Endothelial cell of umbilical vein (primary cell): ENCODE measurements around the gene MINAR2. TPM values are rescaled to one million over a fixed set of nuclear protein-coding genes. Genes with fewer than 3 reads are reported as not detected.

Experiments
- BruUV-seq: library from RNA; stranded (reverse); fragments of 400-500 nt; replicated peaks from 2 replicates; lab custom pipeline; 2021; lab: Mats Ljungman, UMichigan
- CTCF ChIA-PET: fragments of 300-600, 350-600 bp; sonication (Branson Sonifier 250); formaldehyde crosslinking; loops from one replicate; lab custom pipeline; 2021; ENCODE audit warnings: antibody characterized with exemption, inconsistent platforms; lab: Charles Lee
- POLR2A ChIA-PET: fragments of 300-600, 350-600 bp; sonication (Branson Sonifier 250); formaldehyde crosslinking; loops from one replicate; lab custom pipeline; 2021; ENCODE audit warnings: antibody characterized with exemption, inconsistent platforms; lab: Charles Lee
- DNase-seq: peaks from one replicate; pipeline ENCODE4 v3.0.0-alpha.2; 2011; ENCODE audit warnings: low read depth, low spot score
- FAIRE-seq: peaks from 2 replicates; lab custom pipeline; 2011; peaks lifted over from hg19 to GRCh38; lab: Jason Lieb, UNC
- H2AFZ ChIP-seq: 2 replicates; pipeline ENCODE4 v1.6.0; 2012; ENCODE audit warnings: low read depth, low read length, control low read depth, inconsistent platforms
- H3K27ac ChIP-seq: 2 replicates; pipeline ENCODE4 v1.5.1; 2011; ENCODE audit warnings: low read depth, mild to moderate bottlenecking, control low read depth, low read length, moderate library complexity; ENCODE audit not compliant: insufficient read depth
- H3K27me3 ChIP-seq, 2 experiments: 2 replicates each; pipeline versions ENCODE4 v1.6.0 to v1.6.1; 2011; ENCODE audit warnings: low read length in 2 of 2, mixed read lengths in 1 of 2; ENCODE audit not compliant: control insufficient read depth in 2 of 2, insufficient read depth in 2 of 2
- H3K36me3 ChIP-seq, 2 experiments: 2 replicates in 1 of 2; 3 replicates in 1 of 2; pipeline ENCODE4 v1.5.1; 2011; ENCODE audit warnings: low read length in 2 of 2, mild to moderate bottlenecking in 1 of 2, moderate library complexity in 1 of 2; ENCODE audit not compliant: control insufficient read depth in 2 of 2, insufficient read depth in 2 of 2; ENCODE audit errors: extremely low read depth in 1 of 2
- H3K4me1 ChIP-seq: 3 replicates; pipeline ENCODE4 v1.5.1; 2011; ENCODE audit warnings: mild to moderate bottlenecking, low read length; ENCODE audit not compliant: control insufficient read depth, insufficient read depth; ENCODE audit errors: extremely low read depth
- H3K4me2 ChIP-seq: 2 replicates; pipeline ENCODE4 v1.6.1; 2011; ENCODE audit warnings: low read length, control low read depth, mixed read lengths; ENCODE audit not compliant: insufficient read depth
- H3K4me3 ChIP-seq, 3 experiments: fragments of 200-600 bp in 1 of 3; sonication (generic), shearing (Covaris generic) in 1 of 3; replicated peaks in 1 of 3; 2 replicates each; pipeline ENCODE4 v1.5.1; 2011 to 2016; ENCODE audit warnings: control low read depth in 3 of 3, low read length in 3 of 3, mild to moderate bottlenecking in 2 of 3, inconsistent platforms in 1 of 3, low read depth in 1 of 3, moderate library complexity in 1 of 3; ENCODE audit not compliant: insufficient read depth in 1 of 3
- H3K79me2 ChIP-seq: 2 replicates; pipeline ENCODE4 v1.6.0; 2012; ENCODE audit warnings: low read length, inconsistent platforms; ENCODE audit not compliant: control insufficient read depth, insufficient read depth
- H3K9ac ChIP-seq: replicated peaks from 2 replicates; pipeline ENCODE3; 2011; ENCODE audit warnings: low read length, control low read depth; ENCODE audit not compliant: insufficient read depth; ENCODE audit errors: extremely low read depth
- H3K9me1 ChIP-seq: replicated peaks from 3 replicates; pipeline ENCODE4 v1.6.0; 2011; ENCODE audit warnings: mild to moderate bottlenecking, low read length; ENCODE audit not compliant: control insufficient read depth, insufficient read depth; ENCODE audit errors: extremely low read depth
- H3K9me3 ChIP-seq: replicated peaks from 2 replicates; pipeline ENCODE4 v1.5.1; 2012; ENCODE audit warnings: low read length, inconsistent platforms; ENCODE audit not compliant: control insufficient read depth, insufficient read depth
- H4K20me1 ChIP-seq: replicated peaks from 2 replicates; pipeline ENCODE3; 2011; ENCODE audit warnings: mild to moderate bottlenecking, low read length; ENCODE audit not compliant: control insufficient read depth, insufficient read depth; ENCODE audit errors: extremely low read depth
- EZH2 ChIP-seq: IDR thresholded peaks from 2 replicates; pipeline ENCODE4 v1.6.1; 2012; ENCODE audit warnings: borderline replicate concordance, low read depth, mild to moderate bottlenecking, moderate library complexity, low read length, inconsistent platforms; ENCODE audit not compliant: severe bottlenecking
- FOS ChIP-seq: IDR thresholded peaks from 2 replicates; pipeline ENCODE4 v1.6.1; 2011; ENCODE audit warnings: mild to moderate bottlenecking, low read length, moderate library complexity, borderline replicate concordance; ENCODE audit not compliant: insufficient read depth
- GATA2 ChIP-seq: IDR thresholded peaks from 2 replicates; pipeline ENCODE4 v1.7.0; 2011; ENCODE audit warnings: low read depth, mild to moderate bottlenecking, moderate library complexity, mixed read lengths, low read length; ENCODE audit not compliant: insufficient read length, insufficient read depth
- JUN ChIP-seq: IDR thresholded peaks from 2 replicates; pipeline ENCODE4 v1.6.1; 2011; ENCODE audit warnings: borderline replicate concordance, low read depth; ENCODE audit not compliant: insufficient read length, insufficient read depth
- MYC ChIP-seq: IDR thresholded peaks from one replicate; pipeline ENCODE4 v1.6.1; 2011; ENCODE audit warnings: mild to moderate bottlenecking, low read depth, low read length
- POLR2A ChIP-seq: IDR thresholded peaks from 2 replicates; pipeline ENCODE4 v1.6.1; 2012; ENCODE audit warnings: low read depth, mild to moderate bottlenecking, control low read depth, low read length
- POLR2AphosphoS5 ChIP-seq: IDR thresholded peaks from 2 replicates; pipeline ENCODE4 v1.6.1; 2012; ENCODE audit warnings: low read depth, mild to moderate bottlenecking, control low read depth, low read length, moderate library complexity; ENCODE audit not compliant: insufficient read depth
- dilution Hi-C: fragments of 300-500 bp; cut with MboI; formaldehyde crosslinking; loops from one replicate; pipeline ENCODE4 v1.15.0; 2019; ENCODE audit warnings: low sequenced_read_pairs; ENCODE audit not compliant: extremely low pct_ligation_motif_present
- intact Hi-C: fragments of 100-400 bp; cut with micrococcal nuclease; formaldehyde crosslinking; loops from one replicate; pipeline ENCODE4 v1.10.0; 2022
- polyA plus RNA-seq, 4 experiments: library from polyadenylated mRNA; depleted of rRNA in 3 of 4; stranded (reverse) in 3 of 4; unstranded in 1 of 4; fragments of >200 nt; gene quantifications; 2 replicates each; pipeline versions ENCODE4 v1.2.1 to v1.2.3, GENCODE V29; 2011 to 2012; ENCODE audit warnings: missing spikeins in 1 of 4
- total RNA-seq: library from RNA; stranded (reverse); gene quantifications from 2 replicates; pipeline ENCODE4 v1.2.3, GENCODE V29; 2021
- TF ChIP-seq, protein P1 (sequence below), 2 donors: IDR thresholded peaks; 1 replicate in 1 of 2; 2 replicates in 1 of 2; pipeline ENCODE4 v1.5.1; 2011; ENCODE audit warnings: low read length in 2 of 2, mild to moderate bottlenecking in 2 of 2, moderate library complexity in 2 of 2, control low read depth in 1 of 2, inconsistent platforms in 1 of 2, low read depth in 1 of 2; ENCODE audit not compliant: insufficient read depth in 1 of 2; ENCODE audit errors: extremely low read depth in 1 of 2
- TF ChIP-seq, protein P2 (sequence below): IDR thresholded peaks from 2 replicates; pipeline ENCODE4 v1.6.1; 2011; ENCODE audit not compliant: insufficient read depth, insufficient read length

The MINAR2 gene
- total and polyA plus RNA-seq, 2 donors (not counting 3 experiments of a cell fraction or from before 2014, with no cell fraction given): not detected

DNA sequence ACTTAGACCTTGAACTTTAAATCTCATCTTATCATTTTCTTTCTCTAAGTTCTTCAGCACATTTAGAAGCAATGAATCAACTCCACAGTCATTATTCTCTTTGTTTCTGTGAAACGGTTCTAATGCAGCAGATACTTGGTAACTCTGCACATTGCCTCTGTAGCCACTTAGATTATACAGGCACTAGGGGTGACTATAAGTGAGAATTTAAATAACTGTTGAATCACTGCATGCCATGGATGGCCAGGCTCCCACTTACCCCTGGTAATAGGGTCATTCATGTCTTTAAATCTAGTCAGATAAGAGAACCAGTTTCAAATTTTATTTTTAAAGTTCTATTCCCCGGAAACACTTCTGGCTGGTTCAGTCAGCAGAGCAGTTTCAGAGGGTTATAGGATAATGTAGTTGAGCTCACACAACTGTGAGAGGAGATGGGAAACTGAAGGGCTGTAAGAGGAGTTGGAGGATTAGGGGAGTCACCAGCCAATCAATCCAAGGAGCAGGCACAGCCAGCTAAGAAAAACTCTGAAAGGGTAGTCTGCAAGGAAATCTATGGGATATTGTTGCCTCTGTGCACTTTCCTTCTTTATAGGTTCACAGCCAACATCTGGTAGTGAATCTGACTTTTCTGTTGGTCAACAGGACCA is 4.2 kb upstream of the MINAR2 start:
- Histone ChIP-seq H3K4me3 (no peak overlapping the region), H3K4me2 (no peak overlapping the region), H3K9ac (no peak overlapping the region), H2AFZ (no peak overlapping the region), H3K36me3 (no peaks in the 10 kb centered on the region), H3K27ac (no peak overlapping the region), H3K9me1 (no peaks in the 10 kb centered on the region), H3K4me1 (no peaks in the 10 kb centered on the region), H3K79me2 (no peaks in the 10 kb centered on the region), H4K20me1 (no peaks in the 10 kb centered on the region), H3K27me3 (no peaks in the 10 kb centered on the region), H3K9me3 (no peaks in the 10 kb centered on the region)
- BruUV-seq: no TSS peak
- POLR2A ChIA-PET: no interaction called here
- intact Hi-C loops (no loop called here), dilution Hi-C loops (no loop called here)
- CTCF ChIA-PET: interaction anchor here (1.3 kb wide), 1 partner anchor 28 kb away, joined by 5 read pairs; no protein-coding TSS in a partner anchor
- FAIRE-seq (no peak), DNase-seq (no peak)
- TF ChIP-seq POLR2AphosphoS5 (no peak), JUN (no peak), FOS (no peak), GATA2 (no peak), MYC (no peak), POLR2A (no peak), EZH2 (no peak)
- TF ChIP-seq, protein P1, sequence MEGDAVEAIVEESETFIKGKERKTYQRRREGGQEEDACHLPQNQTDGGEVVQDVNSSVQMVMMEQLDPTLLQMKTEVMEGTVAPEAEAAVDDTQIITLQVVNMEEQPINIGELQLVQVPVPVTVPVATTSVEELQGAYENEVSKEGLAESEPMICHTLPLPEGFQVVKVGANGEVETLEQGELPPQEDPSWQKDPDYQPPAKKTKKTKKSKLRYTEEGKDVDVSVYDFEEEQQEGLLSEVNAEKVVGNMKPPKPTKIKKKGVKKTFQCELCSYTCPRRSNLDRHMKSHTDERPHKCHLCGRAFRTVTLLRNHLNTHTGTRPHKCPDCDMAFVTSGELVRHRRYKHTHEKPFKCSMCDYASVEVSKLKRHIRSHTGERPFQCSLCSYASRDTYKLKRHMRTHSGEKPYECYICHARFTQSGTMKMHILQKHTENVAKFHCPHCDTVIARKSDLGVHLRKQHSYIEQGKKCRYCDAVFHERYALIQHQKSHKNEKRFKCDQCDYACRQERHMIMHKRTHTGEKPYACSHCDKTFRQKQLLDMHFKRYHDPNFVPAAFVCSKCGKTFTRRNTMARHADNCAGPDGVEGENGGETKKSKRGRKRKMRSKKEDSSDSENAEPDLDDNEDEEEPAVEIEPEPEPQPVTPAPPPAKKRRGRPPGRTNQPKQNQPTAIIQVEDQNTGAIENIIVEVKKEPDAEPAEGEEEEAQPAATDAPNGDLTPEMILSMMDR (IDR thresholded peaks at IDR 0.05; ENCODE audit: extremely low read depth in 1 of 2, insufficient read depth in 1 of 2, low read depth in 1 of 2, low read length in 2 of 2): no peak
- TF ChIP-seq, protein P2, sequence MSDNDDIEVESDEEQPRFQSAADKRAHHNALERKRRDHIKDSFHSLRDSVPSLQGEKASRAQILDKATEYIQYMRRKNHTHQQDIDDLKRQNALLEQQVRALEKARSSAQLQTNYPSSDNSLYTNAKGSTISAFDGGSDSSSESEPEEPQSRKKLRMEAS: no peak
